Embryonic facial prominence (tissue), 1 donor: ENCODE measurements around the gene GPC6.
"Not testable (repeated sequence)": the region's sequence is repeated elsewhere in the genome, so short reads cannot be mapped to it uniquely, and the experiment has no call there.

Source experiments
- DNase-seq: peaks from one replicate; pipeline ENCODE4 v3.0.0-alpha.2; 2016; ENCODE audit errors: extremely low spot score

Gene GPC6

DNA sequence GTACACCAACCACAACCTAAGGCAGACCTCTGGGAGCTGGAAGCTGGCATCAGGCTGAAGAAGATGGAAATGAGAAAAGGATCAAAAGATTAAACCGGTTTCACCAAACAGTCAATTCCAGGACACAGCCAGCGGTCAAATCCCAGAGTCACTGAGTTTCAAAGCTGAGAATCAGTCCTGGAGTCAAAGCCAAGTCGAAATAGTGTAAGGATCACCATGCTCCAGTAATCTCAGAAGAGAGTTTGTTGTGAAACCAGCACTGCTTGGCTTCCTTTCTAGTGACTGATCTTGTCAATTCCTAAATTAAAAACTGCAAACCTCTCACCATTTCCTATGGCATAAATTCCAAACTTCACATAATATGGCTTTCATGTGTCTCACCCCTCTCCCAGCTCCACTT is 198.8 kb downstream of the GPC6 start:
- no peak for DNase-seq

DNA sequence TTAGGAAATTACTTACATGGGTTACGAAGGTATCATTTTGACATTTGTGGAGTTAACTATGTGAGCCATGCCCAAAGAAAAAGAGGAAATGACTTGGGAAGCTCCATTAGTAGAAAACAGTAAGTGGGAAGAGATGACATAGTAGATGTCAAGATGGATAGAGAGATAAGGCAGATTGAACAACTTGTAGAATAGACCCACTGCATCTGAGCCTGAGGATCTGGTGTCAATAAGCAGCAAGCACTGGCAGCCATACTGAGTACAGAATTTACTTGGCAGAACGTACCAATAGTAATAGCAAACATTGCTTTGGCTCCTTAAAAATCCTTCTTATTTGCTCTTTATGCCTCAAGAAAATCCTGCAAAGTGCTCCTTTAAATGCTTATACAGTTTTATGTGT is 203.8 kb downstream of the GPC6 start:
- DNase-seq = no peak

DNA sequence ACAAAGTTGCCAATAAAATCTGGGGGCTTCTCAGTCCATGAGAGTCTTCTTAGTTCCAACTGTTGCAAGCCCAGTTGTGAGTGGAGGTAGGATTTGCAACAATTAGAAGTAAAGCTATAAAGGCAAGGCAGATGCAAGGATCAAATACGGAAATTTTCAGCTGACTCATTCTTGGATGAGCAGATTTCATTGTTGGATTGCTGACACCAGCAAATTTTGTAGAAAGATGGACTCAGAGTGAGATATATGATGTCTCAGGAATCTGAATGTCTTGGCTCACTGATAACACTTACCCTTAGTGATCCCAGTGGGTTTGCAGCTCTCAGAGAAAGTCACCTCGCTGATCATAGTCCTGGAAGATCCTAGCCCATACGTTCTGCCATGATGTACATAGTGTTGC is 209.0 kb downstream of the GPC6 start:
- no peak for DNase-seq

DNA sequence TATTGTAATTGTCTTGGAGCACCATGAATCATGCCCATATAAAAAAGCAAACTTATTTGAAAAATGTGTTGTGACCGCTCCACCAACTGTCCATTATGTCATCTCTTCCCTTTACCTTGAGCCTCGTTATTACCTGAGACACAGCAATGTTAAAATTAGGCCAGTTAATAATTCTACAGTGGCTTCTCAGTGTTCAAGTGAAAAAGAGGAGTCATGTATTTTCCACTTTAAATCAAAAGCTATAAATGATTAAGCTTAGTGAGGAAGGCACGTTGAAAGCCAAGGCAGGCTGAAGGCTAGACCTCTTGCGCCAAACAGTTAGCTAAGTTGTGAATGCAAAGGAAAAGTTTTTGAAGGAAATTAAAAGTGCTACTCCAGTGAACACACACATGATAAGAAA is 210.5 kb downstream of the GPC6 start:
- DNase-seq = no peak

DNA sequence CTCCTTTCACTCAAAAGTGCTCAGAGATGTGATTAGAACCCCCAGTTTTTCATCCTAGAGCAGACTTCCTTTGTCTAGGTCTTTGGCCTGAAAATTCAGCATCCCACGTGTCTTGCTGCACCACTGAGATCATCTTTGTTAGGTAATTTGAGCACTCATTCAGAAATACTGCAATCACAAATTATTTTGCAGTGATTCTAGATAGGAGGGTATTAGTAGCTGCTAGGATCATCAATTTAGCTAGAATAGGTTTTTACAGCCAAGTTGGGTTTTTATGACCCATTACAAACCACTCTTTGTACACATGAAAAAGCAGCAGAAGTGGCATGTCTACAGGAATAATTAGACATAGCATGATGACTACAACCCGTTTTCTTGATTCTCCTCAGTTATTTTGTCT is 219.6 kb downstream of the GPC6 start:
- no peak for DNase-seq

DNA sequence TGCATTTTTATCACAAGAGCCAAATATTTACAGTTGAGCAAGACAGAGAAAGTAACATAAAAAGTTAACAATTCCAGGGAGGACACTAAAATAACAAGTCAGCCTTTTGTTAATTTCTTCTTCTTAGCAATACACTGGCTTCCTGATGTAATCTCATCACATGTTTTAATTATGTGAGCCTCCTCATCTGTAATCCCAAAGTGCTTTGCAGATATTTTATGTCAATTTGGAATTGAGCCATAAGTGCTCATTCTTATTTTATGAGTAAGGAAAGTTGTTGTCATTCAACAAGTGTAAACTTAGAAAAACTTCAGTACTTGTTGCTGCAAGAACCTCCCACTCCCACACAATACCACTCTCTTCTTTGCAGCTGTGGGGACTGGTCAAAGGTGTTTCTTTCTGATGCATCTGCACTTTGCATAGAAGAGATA is 223.6 kb downstream of the GPC6 start:
- DNase-seq = no peak

DNA sequence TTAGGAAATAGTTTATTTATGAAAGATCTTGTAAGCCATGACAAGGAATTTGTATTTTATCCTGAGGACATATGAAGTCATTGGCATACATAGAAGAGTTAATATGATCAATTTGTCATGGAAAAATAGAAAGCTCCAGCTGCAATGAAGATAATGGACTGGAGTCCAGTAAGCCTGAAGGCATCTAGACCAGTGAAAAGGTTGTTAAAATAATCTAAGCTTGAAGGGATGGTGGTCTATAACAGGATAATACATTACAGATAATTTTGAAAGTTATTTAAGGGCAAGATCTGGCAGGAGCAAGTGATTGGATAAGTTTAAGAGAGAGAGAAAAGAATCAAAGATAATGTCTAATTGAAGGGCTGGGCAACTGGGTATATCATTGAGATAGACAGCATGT is 224.2 kb downstream of the GPC6 start:
- no peak for DNase-seq

DNA sequence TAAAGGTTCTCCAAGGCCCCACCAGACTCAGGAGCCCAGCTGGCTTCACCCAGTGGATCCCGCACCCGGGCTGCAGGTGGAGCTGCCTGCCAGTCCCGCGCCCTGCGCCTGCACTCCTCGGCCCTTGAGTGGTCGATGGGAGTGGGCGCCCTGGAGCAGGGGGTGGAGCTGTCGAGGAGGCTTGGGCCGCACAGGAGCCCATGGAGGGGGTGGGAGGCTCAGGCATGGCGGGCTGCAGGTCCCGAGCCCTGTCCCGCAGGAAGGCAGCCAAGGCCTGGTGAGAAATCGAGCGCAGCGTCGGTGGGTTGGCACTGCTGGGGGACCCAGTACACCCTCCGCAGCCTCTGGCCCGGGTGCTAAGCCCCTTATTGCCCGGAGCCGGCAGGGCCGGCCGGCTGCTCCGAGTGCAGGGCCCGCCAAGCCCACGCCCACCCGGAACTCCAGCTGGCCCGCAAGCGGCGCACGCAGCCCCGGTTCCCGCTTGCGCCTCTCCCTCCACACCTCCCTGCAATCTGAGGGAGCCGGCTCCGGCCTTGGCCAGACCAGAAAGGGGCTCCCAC is 228.1 kb downstream of the GPC6 start:
- DNase-seq = not testable (repeated sequence)

DNA sequence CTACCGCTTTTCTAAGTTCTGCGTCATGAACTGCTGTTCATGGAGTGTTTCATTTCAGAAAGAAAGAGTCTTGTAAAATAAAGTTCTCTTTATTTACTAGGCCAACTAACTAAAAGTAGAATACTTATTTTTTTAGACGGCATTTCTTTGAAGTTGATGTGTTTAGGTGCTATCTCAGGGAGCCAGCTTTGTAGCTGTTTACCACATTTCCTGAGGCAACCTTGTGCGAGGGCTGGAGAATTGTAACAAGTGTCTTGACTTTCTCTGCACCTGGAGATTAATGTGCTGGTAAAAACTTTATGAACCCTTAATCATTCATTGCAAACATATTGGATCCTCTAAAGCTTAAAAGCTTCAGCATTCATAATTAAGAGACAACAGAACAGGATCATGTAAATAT is 229.3 kb downstream of the GPC6 start:
- DNase-seq = no peak

DNA sequence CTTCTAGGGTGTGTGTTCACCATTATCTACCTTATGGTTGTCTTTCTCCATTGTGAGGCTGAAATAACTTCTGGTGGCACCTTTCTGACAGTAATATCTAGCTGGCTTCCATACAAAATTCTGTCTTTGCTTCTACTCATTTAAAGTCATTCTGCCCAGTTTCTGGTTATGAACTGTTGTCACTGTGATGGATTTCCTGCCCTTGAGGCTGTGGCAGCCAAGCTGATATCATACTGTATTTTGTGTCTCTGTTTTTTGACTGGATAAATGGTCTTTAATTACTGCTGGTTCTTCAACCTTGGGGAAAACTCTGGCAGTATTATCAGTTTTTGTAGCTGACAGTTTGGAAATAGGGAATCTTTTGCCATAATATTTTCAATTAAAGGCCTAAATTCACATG is 233.4 kb downstream of the GPC6 start:
- DNase-seq = no peak

DNA sequence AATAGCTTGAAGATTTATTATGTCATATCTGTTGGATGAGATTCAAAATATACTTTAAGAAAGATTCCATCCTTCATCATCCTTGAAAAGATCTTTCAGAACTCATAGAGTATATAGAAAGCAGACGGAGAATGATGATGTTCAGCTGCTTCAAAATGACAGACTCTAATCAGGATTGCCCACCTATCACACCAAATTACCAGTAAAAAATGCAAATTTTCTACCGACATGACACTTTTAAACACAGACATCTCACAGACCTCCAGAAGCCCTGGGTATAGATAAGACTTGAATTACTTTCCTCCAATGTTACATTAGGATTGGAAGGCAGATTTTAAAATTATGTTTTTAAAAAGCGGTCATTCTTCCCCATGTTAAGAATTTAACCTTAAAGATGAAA is 235.5 kb downstream of the GPC6 start:
- DNase-seq = no peak

DNA sequence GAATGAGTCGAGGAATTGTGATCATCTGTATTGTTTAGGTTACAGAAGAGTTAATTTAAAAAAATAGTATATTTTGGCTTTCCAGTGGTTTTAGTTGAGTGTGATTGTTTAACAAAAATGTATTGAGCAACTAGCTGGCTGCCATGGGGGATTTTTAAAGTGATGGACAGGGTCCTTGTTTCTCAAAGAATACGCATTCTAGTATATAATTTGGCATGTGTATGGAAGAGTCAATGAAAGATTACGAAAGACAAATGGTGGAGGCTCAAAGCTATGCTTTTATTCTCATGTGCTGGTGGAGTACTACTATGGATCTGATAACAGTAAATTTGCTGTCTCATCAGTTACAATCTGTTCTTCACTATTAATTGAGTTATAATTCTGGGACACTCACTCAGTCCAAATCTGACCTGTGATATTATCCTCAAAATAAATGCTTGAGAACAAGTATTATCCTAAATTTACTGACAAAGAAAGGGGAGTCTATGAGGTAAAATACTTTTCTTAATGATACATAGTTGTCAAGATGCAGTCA is 240.0 kb downstream of the GPC6 start:
- DNase-seq = no peak

DNA sequence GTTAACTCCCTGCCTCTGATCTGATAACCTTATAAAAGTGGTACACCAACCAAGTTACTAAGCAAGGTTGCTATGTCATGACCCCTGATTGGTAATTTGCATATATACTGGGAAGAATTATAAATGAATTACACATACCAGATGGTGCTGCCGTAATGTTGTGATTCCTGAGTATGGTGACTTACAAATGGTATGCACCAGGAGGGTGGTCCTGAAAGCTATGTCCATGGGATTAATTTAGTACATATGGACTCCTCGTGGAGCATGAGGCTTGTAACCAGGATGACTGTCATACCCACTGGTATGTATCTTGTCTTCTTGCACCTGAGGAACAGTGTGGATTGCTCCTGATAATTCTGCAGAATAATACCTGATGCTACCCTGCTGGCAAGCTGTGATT is 240.6 kb downstream of the GPC6 start:
- DNase-seq = no peak

DNA sequence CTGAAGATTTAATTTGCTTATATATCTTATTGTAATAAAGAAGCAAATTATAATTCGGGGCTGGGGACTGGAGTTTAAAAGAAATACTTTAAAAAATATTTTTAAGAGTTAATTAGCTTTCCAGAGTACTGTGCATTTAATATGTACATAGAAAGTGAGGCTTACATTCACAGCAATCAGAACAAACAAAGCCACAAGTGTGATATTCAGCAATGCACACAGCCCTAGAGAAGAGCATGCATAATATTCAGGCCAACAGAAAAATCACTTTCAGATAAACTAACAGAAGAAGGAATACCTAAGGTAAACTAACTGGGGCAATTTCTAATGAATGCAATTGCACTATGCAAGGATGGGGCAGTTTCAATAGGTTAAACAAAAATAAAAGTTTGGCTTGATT is 241.8 kb downstream of the GPC6 start:
- DNase-seq = no peak

DNA sequence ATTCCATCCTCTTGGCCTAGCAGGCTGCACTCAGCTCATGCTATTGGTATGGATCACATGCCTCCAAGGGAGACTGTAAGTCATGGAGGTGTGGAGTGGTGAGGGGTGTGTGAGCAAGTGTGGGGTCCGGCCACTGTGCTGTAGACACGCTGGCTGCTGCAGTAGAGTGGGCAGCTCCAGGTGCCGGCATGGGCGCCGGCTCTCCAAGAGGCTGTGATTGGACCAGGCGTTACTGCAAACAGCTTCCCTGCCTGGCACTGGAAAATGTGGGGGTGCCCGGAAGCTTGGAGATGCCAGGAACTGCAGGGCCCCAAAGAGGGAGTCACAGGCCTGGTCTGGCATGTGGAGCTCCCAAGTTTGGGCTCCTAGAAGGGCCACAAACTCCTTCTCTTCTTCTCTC is 245.7 kb downstream of the GPC6 start:
- DNase-seq = no peak

DNA sequence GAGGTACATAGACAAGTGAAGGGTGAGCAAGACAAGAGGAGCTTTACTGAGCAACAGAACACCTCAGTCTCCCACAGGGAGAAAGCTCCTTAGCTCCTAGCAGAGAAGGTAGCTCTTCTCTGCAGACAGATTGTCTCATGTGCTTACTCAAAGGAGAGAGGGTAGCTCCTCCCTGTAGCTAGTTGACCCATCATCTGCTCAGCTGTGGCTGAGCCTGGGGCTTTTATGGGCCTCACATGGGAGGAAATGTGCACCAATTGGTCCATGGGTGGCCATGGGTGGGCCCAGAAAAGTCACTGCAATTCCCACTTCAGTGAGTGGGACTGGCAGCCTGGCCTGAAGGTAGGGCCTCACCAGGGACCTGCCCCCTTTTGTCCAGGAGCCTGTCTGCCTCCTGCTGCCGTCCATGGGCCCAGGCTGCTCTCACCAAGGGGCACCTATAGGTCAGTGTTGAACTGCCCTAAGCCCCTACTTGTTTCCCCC is 246.2 kb downstream of the GPC6 start:
- DNase-seq = no peak

DNA sequence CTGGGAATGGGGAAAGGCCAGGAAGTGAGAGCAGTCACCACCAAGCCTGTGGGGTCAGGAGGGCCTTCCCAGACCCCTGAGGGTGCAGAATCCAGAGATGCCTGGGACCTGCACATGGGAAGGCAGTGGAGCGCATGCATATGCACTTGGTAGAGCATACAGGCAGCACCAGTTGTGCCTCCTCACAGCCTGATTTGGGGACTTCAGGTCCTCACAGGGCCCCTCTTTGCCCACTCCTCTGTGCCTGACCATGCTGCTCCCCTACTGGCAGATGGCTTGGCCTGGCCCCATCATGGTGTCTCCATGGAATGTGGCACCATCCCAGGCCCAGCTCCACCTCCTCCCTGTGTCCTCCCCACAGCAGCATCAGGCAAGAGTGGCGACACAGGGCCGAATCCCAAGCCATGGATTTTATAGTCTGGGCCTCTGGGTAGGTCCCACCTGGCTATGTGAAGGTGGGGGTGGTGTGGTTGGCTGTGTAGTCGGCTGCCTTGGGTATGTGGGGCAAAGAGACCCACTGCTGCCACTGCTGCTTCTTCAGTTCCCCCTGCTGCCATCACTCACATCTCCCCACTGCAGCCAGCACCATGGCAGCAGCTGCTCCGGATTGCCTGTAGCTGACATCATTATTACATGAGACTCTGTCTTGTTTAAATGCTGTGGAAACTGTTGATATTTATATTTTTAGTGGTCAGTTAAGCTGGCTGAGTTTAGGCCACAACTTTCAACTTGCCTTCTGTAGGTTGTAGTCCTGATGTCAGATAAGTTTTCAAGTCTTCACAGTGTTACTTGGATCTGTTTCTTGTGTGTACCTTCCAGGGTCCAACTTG is 247.0 kb downstream of the GPC6 start:
- DNase-seq = no peak

DNA sequence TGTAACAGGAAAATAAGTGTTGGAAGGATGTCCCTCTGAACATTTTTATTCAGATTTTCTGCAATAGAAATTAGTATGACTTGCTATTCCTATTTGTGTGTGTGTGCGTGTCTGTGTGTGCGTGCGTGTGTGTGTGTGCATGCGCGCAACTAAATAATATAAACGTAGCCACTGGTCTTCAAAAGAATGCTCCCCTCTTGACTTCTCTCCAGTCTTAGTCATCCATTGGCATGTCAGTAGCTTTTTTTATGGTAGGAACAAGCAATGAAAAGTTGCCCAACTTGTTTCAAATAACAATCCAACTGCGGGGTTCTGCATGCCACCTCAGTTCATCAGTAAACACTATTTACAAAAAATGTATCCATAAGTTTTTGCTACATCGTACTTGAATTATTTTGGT is 249.6 kb downstream of the GPC6 start:
- DNase-seq = no peak

DNA sequence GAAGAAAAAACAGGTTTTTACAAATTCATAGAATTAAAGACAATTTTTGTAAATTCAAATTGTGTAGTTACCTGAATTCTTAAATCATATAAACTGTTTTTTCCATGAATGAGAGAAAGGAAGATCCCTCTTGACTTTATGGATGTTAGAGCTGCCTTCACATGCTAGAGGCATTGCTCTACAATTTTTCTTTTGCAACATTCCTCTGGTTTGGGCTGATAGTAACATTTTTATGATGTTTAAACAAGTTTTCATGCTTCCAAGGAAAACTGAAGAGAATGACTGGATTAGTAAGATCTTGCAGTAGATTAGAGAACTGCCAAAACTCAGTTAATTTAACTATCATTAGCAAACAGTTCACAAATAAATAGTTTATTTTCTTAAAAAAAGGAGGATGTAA is 250.6 kb downstream of the GPC6 start:
- DNase-seq = no peak

DNA sequence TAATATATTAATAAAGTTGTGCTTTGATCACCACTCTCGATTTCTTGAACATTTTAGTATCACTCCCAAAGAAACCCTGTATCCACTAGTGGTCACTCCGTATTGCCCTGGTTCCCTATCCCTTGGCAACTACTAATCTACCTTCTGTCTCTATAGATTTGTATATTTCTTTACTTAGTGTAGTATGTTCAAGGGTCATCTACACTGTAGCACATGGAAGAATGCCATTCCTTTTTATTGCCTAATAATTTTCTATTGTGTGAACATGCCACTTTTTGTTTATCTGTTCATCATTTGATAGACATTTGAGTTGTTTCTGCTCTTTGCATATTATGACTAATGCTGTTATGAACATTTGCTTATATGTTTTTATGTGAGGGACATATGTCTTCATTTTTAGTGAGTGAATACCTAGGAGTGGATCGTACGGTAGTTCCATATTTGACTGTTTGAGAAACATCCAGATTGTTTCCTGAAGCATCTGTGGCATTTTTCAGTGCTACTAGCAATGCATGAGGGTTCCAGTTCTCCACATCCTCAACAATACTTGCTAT is 254.0 kb downstream of the GPC6 start:
- DNase-seq = no peak

DNA sequence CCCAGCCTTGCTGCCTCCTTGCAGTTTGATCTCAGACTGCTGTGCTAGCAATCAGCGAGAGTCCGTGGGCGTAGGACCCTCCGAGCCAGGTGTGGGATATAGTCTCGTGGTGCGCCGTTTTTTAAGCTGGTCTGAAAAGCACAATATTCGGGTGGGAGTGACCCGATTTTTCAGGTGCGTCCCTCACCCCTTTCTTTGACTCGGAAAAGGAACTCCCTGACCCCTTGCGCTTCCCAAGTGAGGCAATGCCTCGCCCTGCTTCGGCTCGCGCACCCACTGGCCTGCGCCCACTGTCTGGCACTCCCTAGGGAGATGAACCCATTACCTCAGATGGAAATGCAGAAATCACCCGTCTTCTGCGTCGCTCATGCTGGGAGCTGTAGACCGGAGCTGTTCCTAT is 269.5 kb downstream of the GPC6 start:
- DNase-seq = not testable (repeated sequence)

DNA sequence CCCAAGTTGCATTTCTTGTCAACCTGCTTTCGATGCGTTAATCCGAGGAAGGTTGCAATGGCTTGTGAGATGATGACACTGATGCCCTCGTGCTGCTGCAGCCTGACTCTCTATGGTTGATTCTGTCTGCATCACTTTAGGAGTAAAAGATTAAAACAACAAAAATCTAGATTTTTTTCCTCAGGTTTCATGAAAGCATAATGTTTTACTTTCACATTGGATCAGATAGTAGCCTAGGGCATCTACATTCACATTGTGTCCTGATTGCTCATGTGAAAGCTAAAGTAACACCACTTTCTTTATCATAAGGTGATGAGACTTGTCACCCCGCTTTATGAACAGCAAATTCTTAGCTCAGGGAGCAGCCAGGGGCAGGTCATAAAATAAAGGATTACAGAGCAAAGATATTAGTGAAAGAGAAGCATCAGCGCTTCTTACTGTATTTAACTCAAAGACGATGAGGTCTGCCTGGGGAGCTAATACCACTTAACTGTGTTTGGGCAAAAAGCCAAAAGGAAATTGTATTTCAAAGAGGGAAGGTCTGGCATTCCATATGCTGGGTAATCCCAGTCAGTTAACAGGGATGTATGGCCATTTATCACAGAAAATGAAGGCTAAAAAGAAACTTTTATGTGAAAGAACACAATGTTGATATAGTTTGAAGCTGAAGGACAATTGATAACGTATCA is 270.5 kb downstream of the GPC6 start:
- DNase-seq = no peak
